Hepatocyte (in vitro differentiated cells): ENCODE measurements around the gene TMEM121.

Experiments
- EZH2 ChIP-seq: fragments of 200-600 bp; sonication (generic); IDR thresholded peaks from 2 replicates; pipeline ENCODE4 v1.6.1; 2016; ENCODE audit warnings: antibody characterized with exemption, mild to moderate bottlenecking, borderline replicate concordance
- EZH2phosphoT487 ChIP-seq: fragments of 200-600 bp; sonication (generic); IDR thresholded peaks from one replicate; pipeline ENCODE4 v1.6.1; 2018; ENCODE audit warnings: antibody characterized with exemption, mild to moderate bottlenecking, low read depth, moderate library complexity; ENCODE audit not compliant: unreplicated experiment, severe bottlenecking
- TF ChIP-seq, protein P1 (sequence below): fragments of 200-600 bp; sonication (generic); IDR thresholded peaks from 2 replicates; pipeline ENCODE4 v1.5.1; 2016; ENCODE audit warnings: antibody characterized with exemption, mild to moderate bottlenecking; ENCODE audit not compliant: poor library complexity

DNA sequence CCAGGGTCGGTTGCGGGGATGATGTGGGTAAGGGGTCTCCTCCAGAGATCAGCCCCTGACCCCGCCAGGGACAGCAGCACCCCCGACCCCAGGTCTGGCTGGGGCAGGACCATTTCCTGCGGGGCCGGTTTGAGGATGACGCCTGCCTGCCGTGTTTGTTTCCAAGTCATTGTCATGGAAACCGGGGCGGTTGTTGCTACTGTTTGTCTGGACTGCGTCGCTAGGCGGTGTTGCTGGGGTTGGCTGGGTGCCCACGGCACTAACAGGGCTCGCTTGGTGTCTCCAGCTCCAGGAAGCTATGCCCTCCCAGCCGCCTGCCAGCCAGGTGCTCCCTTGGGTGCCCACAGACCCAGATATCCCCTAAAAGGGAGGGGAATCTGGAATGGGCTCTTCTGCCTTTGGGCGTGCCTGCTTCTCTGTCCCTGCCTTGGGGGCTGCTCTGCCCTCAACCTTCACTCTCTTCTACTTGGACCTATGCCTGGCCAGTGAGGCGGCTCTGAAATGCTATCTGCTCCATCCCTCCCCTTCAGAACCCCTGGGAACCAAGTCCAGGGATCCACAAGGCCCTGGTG lies 44.4 kb upstream of the TMEM121 start:
- TF ChIP-seq, protein P1, sequence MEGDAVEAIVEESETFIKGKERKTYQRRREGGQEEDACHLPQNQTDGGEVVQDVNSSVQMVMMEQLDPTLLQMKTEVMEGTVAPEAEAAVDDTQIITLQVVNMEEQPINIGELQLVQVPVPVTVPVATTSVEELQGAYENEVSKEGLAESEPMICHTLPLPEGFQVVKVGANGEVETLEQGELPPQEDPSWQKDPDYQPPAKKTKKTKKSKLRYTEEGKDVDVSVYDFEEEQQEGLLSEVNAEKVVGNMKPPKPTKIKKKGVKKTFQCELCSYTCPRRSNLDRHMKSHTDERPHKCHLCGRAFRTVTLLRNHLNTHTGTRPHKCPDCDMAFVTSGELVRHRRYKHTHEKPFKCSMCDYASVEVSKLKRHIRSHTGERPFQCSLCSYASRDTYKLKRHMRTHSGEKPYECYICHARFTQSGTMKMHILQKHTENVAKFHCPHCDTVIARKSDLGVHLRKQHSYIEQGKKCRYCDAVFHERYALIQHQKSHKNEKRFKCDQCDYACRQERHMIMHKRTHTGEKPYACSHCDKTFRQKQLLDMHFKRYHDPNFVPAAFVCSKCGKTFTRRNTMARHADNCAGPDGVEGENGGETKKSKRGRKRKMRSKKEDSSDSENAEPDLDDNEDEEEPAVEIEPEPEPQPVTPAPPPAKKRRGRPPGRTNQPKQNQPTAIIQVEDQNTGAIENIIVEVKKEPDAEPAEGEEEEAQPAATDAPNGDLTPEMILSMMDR: no peak
- no peak for TF ChIP-seq EZH2
- no peak for TF ChIP-seq EZH2phosphoT487
